H1 (cell line): Measurements from ENCODE around the gene ZNF282.

ENCODE experiments used
- CTCF ChIP-seq, 3 experiments: IDR thresholded peaks; 1 replicate in 2 of 3; 2 replicates in 1 of 3; pipeline versions ENCODE4 v1.5.1 to v1.6.1; 2011; ENCODE audit warnings: low read length in 3 of 3, mild to moderate bottlenecking in 3 of 3, inconsistent platforms in 2 of 3, low read depth in 1 of 3, moderate library complexity in 1 of 3; ENCODE audit not compliant: insufficient read depth in 1 of 3; ENCODE audit errors: control extremely low read depth in 1 of 3
- HDAC6 ChIP-seq: IDR thresholded peaks from one replicate; pipeline ENCODE4 v1.7.1; 2012; ENCODE audit warnings: low read depth, mild to moderate bottlenecking, inconsistent platforms, low read length, moderate library complexity

DNA sequence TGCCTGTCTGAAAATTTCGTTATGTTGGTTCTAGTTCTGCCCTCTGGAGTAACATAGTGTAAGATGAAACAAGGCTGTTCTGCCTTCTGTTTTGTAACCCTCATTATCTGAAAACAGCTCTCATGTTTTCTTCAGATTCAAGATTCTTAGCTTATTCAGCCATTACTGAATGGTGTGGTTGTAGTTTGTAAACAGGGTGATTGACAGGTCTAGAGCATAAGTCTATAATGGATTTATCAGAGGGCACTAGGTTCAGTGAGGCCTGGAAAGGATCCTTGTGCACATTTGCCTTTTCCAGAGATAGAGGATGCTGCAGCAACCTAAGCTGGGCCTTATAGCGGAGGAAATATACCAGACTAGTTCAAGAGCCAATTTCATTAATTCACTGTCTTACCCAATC, 42.0 kb upstream of the ZNF282 start:
- TF ChIP-seq CTCF (IDR thresholded peaks at IDR 0.05; ENCODE audit: control extremely low read depth in 1 of 3, insufficient read depth in 1 of 3, low read depth in 1 of 3, low read length in 3 of 3) (no peak), HDAC6 (no peak)
